HEK293T (cell line): Measurements from ENCODE around the gene MYB.

ENCODE experiments used
- ELF4 ChIP-seq: fragments of 450-650 bp; IDR thresholded peaks from 2 replicates; pipeline ENCODE4 v1.6.1; 2017; ENCODE audit warnings: antibody characterized with exemption
- L3MBTL2 ChIP-seq: fragments of 450-650 bp; conservative IDR thresholded peaks from 2 replicates; pipeline ENCODE4 v1.6.1; 2016; ENCODE audit warnings: mild to moderate bottlenecking

GRCh38 chr6:135193221-135193620, 12.1 kb downstream of the MYB start:
- TF ChIP-seq L3MBTL2 (no peak), ELF4 (no peak)
